ENCODE results near the gene PIMREG.

PIMREG gene

DNA sequence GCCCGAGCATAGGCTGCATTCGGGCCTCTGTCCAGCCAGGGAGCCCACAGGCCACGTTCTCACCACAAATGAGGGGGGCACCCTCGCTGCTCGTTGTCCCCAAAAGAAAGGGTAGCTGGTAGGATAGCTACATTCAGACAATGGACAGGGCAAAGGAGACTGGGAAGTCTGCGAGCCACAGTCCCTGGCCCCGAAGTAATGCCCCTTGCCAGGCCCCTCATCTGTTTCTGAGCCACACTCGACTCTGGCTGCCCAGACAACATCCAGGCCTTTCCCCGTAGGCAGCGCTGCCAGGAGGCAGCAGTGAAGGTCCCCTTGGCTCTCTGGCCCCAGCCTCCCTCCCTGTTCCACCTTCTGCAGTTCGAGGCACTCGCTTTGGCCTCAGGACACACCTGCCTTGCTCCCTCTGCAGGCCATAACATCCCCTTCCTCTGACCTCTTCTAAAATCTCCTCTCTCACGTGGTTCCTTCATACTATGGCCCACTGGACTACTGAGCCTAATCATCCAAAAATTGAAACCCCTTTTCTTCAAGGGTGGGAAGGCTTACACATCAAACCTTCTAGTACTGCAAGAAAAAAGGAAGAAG, 21.5 kb upstream of the PIMREG start:
- H3K9me3 ChIP-seq (ENCODE audit: severe bottlenecking), result no peaks in the 10 kb centered on the region
- DNase-seq (ENCODE audit: low spot score) (no peak), ATAC-seq (ENCODE audit: low read depth) (no peak)
- TF ChIP-seq CTCF (IDR thresholded peaks at IDR 0.05; ENCODE audit: poor library complexity, severe bottlenecking), result no peak
- H3K27me3 ChIP-seq (ENCODE audit: insufficient read depth, poor library complexity, severe bottlenecking), result no peaks in the 10 kb centered on the region
- no peaks in the 10 kb centered on the region for H3K36me3 ChIP-seq (ENCODE audit: low read depth)
- H3K4me3 ChIP-seq (ENCODE audit: severe bottlenecking), result no peak overlapping the region
- no peaks in the 10 kb centered on the region for H3K4me1 ChIP-seq (ENCODE audit: insufficient read depth, poor library complexity, severe bottlenecking)
- H3K27ac ChIP-seq (ENCODE audit: poor library complexity, severe bottlenecking), result no peak overlapping the region

DNA sequence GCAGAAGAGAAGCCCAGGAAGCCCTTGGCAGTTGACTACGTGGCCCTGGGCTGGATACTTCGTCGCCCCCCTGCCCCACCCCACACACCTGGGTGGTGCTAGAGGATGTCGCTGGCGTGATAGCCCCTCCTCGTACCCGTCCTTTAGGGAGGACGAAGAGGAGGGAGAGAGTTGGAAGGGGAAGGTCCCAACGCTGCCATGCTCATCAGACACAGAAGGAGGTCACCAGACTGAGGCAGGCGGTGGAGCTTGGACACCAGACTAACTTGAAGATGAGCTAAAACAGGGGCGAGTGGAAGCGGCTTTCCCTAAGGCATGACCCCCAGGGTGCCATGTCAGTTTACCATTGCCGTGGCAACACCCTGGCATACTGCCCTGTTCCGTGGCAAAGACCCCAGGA, 20.3 kb upstream of the PIMREG start:
- H3K4me1 ChIP-seq (ENCODE audit: insufficient read depth, poor library complexity, severe bottlenecking), result no peaks in the 10 kb centered on the region

GRCh38 chr17:6425407-6425806, 18.8 kb upstream of the PIMREG start:
- Histone ChIP-seq H3K4me3 (ENCODE audit: severe bottlenecking) (no peak overlapping the region), H3K9me3 (ENCODE audit: severe bottlenecking) (no peaks in the 10 kb centered on the region), H3K36me3 (ENCODE audit: low read depth) (no peaks in the 10 kb centered on the region), H3K27me3 (ENCODE audit: insufficient read depth, poor library complexity, severe bottlenecking) (no peaks in the 10 kb centered on the region), H3K4me1 (ENCODE audit: insufficient read depth, poor library complexity, severe bottlenecking) (no peaks in the 10 kb centered on the region), H3K27ac (ENCODE audit: poor library complexity, severe bottlenecking) (no peak overlapping the region)
- DNase-seq (ENCODE audit: low spot score), result no peak
- TF ChIP-seq CTCF (IDR thresholded peaks at IDR 0.05; ENCODE audit: poor library complexity, severe bottlenecking), result no peak
- ATAC-seq (ENCODE audit: low read depth), result no peak

More for the DNA sequence above, 20.3 kb upstream of the PIMREG start:
- TF ChIP-seq CTCF (IDR thresholded peaks at IDR 0.05; ENCODE audit: poor library complexity, severe bottlenecking), result no peak
- Histone ChIP-seq H3K4me3 (ENCODE audit: severe bottlenecking) (no peak overlapping the region), H3K9me3 (ENCODE audit: severe bottlenecking) (no peaks in the 10 kb centered on the region), H3K27me3 (ENCODE audit: insufficient read depth, poor library complexity, severe bottlenecking) (no peaks in the 10 kb centered on the region), H3K36me3 (ENCODE audit: low read depth) (no peaks in the 10 kb centered on the region), H3K27ac (ENCODE audit: poor library complexity, severe bottlenecking) (no peak overlapping the region)
- no peak for DNase-seq (ENCODE audit: low spot score)
- no peak for ATAC-seq (ENCODE audit: low read depth)

GRCh38 chr17:6426356-6427101, 17.7 kb upstream of the PIMREG start:
- Histone ChIP-seq H3K36me3 (ENCODE audit: low read depth) (no peaks in the 10 kb centered on the region), H3K9me3 (ENCODE audit: severe bottlenecking) (no peaks in the 10 kb centered on the region), H3K4me1 (ENCODE audit: insufficient read depth, poor library complexity, severe bottlenecking) (no peaks in the 10 kb centered on the region), H3K27me3 (ENCODE audit: insufficient read depth, poor library complexity, severe bottlenecking) (no peaks in the 10 kb centered on the region), H3K27ac (ENCODE audit: poor library complexity, severe bottlenecking) (no peak overlapping the region), H3K4me3 (ENCODE audit: severe bottlenecking) (no peak overlapping the region)
- no peak for TF ChIP-seq CTCF (IDR thresholded peaks at IDR 0.05; ENCODE audit: poor library complexity, severe bottlenecking)
- DNase-seq (ENCODE audit: low spot score) (no peak), ATAC-seq (ENCODE audit: low read depth) (no peak)

GRCh38 chr17:6427279-6427781, 16.9 kb upstream of the PIMREG start:
- ATAC-seq (ENCODE audit: low read depth), result no peak
- DNase-seq (ENCODE audit: low spot score), result no peak
- no peak overlapping the region for H3K4me3 ChIP-seq (ENCODE audit: severe bottlenecking)
- no peaks in the 10 kb centered on the region for H3K9me3 ChIP-seq (ENCODE audit: severe bottlenecking)
- no peaks in the 10 kb centered on the region for H3K36me3 ChIP-seq (ENCODE audit: low read depth)
- no peaks in the 10 kb centered on the region for H3K27me3 ChIP-seq (ENCODE audit: insufficient read depth, poor library complexity, severe bottlenecking)
- H3K27ac ChIP-seq (ENCODE audit: poor library complexity, severe bottlenecking), result no peak overlapping the region
- TF ChIP-seq CTCF (IDR thresholded peaks at IDR 0.05; ENCODE audit: poor library complexity, severe bottlenecking), result no peak
- no peaks in the 10 kb centered on the region for H3K4me1 ChIP-seq (ENCODE audit: insufficient read depth, poor library complexity, severe bottlenecking)

All from RWPE2 (cell line).